Activated CD8-positive, alpha-beta memory T cell treated with anti-CD3 and anti-CD28 coated beads for 24 hours (primary cell): ENCODE data around the gene OR10G7.
A peak's percentile ranks its signal among the peaks of the same experiment; 100 is the strongest.

Source experiments
- DNase-seq: peaks from one replicate; pipeline ENCODE4 v3.0.0-alpha.2; 2020

Gene OR10G7, protein sequence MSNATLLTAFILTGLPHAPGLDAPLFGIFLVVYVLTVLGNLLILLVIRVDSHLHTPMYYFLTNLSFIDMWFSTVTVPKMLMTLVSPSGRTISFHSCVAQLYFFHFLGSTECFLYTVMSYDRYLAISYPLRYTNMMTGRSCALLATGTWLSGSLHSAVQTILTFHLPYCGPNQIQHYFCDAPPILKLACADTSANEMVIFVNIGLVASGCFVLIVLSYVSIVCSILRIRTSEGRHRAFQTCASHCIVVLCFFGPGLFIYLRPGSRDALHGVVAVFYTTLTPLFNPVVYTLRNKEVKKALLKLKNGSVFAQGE

GRCh38 chr11:124041254-124041653 lies at the start of gene OR10G7:
OR10G7 (minus strand) TSS chr11:124041325; CDS start chr11:124039001, 2,324 bp downstream.
- no peak for DNase-seq

DNA sequence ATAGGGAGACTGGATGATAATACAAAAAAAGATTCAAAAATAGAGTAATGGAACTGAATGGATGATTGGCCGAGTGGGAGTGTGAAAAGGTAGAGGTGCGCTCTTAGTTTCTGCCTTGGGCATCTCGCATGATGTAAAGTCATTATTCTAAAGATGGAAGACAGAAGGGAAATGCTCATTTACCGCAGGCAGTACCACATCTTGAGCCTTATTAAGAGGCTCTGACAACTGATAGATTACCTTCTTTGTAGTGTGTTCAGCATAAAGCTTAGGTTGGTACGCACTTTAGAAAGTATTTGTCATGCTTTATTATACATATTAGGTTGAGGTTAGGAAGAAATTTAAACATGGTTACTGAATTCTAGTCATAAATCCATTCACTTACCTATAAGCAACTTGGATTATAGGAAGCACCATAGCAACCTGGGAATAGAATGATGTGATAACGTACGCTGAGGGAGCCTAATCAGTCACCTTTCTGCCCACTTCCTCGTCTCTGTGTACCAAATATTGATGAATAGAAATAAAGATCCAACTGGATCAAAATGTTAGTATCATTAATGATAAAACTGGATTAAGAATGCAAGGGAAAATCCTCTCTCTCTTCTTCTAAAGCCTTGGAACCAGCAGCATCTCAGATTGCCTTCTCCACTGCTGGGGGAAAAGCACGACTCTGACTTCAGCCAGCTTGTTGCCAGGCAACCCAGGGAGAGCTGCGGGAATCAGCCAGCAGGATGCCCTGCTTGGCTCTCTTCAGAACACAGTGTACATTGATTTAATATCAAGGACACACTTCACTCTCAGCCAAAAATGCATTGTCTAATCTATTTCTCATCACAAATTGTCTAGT lies 45.1 kb upstream of the OR10G7 start:
- no peak for DNase-seq

- no peak for DNase-seq
These were observed 44.5 kb upstream of the OR10G7 start for GRCh38 chr11:124085583-124085982.

- DNase-seq = no peak
These were observed 41.2 kb upstream of the OR10G7 start for GRCh38 chr11:124082371-124082770.

GRCh38 chr11:124081483-124081882 lies 40.4 kb upstream of the OR10G7 start:
- DNase-seq = no peak

- no peak for DNase-seq
These were observed 39.3 kb upstream of the OR10G7 start for GRCh38 chr11:124080327-124081001.

- no peak for DNase-seq
These were observed 38.7 kb upstream of the OR10G7 start for GRCh38 chr11:124079631-124080326.

DNA sequence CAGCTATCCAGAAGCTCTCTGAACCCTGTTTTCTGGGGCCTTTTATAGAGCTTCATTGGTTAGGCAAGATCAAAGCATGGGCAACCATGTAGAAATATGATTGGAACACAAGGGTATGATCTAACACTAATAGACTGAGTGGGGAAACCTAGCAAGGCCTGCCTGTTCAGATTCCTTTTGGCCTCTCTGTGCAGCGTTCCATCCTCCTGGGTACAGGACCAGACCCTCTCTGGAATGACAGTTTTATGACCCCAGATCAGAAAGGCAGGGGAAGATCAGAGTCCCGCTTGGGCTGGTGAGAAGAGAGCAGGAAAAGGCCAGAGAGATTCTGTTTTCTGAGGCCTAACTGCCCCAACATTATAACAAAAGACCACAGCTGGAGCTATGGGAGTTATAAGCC lies 37.5 kb upstream of the OR10G7 start:
- DNase-seq = no peak

- no peak for DNase-seq
These were observed 36.1 kb upstream of the OR10G7 start for GRCh38 chr11:124077266-124077665.

- DNase-seq = no peak
These were observed 34.9 kb upstream of the OR10G7 start for GRCh38 chr11:124075841-124076651.

DNA sequence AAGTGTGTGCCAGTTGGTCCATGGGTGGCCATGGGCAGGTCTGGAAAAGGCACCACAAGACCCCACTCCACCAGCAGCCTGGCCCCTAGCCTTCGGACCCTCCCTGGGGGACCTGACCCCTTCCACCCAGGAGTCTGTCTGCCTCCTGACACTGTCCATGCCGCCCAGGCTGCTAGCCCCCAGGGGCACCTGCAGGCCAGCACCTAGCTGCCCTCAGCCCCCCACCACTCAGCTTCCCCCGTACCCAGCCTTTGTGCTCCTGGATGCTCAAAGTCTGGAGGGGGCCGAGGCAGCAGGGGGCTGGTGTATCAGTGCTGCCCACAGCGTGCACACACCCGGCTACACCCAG lies 34.3 kb upstream of the OR10G7 start:
- no peak for DNase-seq

DNA sequence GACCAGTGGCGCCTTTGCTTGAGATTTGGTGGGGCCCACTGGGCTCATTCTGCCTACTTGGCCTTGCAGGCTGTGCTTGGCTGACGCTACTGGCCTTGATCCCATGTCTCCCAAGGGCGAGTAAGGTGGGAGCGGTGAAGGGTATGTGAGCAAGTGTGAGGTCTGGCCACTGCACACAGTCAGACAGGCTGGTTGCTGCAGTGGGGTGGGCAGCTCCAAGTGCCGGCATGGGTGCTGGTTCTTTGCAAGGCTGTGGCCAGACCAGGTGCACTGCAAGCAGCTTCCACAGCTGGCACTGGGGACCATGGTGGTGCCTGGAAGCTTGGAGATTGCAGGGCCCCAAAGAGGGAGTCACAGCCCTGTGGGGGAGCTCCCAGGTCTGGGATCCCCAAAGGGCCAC lies 33.4 kb upstream of the OR10G7 start:
- DNase-seq = no peak

DNA sequence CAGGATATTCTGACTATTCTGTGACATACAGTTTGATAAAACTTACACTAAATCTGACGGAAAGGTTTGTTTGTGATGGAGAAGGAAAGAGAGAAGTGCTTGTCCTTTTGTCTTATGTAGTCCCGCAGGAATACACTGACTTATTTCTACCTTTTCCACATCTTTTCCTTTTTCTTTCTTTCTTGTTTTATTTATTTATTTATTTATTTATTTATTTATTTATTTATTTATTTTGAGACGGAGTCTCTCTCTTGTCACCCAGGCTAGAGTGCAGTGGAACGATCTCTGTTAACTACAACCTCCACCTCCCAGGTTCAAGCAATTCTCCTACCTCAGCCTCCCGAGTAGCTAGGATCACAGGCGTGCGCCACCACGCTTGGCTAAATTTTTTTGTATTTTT lies 31.0 kb upstream of the OR10G7 start:
- no peak for DNase-seq

DNA sequence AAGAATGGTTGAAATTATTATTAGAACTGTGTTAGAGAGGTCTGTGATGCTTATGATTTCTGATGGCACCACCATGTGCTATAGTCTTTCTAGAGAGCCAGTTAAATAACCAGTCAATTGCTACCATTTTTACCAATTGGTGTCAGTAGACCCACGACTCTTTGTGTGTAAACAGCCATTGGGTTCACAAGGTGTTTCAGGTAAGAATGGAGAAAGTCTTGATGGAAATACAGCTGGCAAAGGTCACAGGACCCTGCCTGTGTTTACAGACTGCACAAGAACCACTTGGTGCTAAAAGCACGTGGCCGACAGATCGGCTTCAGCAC lies 30.5 kb upstream of the OR10G7 start:
- DNase-seq = no peak

DNA sequence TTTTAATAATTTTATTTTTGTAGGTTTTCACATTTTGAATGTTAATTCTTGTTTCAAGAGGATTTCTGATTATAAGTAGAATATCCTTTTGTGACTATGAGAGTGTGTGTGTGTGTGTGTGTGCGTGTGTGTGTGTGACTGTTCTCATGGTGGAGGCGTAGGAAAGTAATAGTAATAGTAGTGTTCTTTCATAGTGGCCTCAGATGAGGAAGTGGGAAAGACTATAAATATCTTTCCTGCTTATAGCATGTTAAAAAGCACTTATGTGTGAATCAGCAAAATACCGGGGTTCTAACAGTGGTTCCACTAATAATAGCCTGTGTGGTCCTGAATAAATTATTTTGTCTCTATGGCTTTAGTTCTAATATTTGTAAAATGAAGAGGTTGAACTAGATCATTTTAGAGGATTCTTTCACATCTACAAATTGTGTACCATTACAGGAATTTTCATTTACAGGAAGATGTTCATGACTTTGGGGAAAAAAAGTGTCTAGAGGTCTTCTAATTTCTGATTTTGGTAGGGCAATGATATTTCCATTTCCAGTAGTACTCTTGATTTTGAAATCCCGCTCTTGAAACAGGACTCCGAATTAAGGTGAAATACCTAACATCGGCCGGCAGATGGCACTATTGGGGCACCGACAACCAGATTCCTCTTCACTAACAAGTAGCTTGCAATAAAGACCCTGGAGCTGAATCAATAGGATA lies 29.9 kb upstream of the OR10G7 start:
- peak; percentile 84 for DNase-seq

DNA sequence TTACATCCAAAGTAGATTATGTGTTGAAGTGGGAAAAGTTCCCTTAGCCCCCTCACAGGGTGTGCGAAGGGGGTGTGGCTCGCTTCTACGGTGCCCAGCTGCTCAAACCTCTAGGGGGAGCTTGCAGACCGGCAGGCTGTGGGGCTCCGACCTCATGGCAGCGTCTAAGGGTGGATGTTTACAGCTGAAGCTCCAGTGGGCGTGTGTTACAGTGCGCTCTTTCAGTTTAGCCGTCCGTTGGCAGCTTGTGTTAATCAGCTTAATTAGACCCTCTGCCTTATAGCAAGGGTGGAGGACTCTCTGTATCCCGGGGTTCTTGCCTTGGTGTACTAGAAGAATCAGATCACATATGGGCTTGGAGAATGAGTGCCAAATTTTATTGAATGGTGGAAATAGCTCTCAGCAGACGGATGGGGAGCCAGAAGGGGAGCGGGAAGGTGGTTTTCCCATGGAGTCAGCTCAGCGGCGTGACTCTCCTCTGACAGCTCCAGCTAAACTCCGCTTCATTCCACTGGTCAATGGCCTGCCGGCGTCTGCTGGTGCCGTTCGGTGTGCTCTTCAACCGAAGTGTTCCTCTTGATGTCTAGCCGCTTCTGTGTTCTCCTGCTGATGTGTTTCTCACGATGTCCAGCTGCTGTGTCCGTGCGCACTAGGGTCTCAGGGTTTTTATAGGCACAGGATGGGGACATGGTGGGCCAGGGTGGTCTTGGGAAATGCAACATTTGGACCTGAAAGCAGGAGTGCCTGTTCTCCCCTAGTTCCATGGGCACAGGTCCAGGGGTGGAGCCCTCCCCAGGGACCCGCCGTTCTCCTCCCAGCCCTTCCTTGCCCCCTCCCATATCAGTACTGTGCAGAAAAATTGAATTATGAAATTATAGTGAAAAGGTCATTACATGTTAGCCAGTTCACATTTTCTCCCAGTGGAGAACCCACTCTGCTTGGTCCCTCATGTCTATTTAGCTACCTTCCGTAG lies 28.6 kb upstream of the OR10G7 start:
- no peak for DNase-seq

DNA sequence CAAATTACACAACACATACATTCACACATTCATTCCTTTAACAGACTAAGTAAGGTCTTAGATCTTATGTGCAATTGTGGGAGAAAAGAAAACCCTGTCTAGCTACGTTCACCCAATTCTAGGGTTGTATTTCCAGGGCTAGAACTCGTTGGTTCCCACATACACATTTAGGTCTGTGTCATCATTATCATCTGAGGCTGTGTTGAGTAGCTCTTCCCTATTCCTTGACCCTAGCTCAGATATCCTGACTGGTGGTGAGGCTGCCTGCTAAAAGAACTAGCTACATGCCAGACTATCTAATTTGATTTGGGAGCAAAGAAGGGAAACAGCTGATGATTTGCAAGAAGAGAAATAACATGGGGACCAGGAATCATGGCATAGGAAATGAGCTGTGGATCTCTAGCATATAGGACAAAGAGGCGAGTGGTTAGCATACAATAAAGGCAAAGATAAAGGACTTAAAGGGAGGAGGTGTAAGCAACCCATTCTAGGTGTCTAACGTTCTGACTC lies 27.5 kb upstream of the OR10G7 start:
- DNase-seq = no peak

DNA sequence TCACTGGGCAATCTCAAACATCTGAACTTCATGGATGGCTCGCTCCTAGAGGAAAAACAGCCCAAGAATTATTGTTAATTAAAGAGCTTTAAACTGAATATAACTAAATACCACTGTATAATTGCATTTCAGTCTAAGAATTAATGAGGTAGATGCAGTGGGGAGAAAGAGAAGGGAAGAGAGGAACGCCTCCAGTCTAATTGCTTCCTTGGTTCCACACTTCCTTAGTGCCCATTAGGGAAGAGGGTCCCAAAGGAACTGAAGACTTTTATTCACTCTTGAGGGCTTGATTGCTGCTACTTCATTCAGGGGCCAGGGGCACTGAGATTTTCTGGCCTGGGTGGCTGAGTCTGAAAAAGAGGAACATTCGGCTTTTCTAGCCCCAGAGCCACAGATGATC lies 11.8 kb upstream of the OR10G7 start:
- DNase-seq = no peak

DNA sequence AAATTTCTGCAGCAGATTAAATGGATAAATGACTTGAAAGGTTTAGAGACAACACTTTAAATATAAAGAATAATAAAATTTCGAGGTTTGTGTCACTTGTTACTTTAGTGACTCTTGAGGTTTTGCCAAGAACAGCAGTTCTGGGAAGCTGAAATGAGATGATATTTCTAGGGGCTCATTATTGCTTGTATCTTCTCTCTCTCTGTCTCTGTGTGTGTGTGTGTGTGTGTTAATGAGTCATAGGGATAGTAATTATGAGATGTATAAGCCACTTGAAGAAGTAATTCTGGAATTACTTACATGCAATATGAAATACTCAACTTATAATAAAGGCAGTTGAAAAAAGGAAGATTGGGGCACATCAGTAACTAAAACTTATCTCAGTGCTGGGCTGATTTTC lies 9.6 kb upstream of the OR10G7 start:
- no peak for DNase-seq

DNA sequence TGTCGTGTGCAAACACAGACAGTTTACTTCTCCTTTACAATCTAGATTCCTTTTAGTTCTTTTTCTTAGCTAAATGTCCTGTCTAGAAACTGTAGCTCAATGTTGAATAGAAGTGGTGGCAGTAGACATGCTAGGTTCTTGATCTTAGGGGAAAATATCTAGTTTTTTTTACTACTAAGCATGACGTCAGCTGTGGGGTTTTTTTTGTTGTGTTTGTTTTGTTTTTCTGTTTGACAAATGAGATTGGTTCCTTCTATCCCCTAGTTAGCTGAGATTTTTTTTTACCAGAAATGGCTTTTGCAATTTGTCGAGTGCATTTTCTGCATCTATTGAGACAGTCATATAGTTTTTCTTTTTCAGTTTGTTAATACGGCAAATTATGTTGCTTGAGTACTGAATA lies 2.3 kb upstream of the OR10G7 start:
- no peak for DNase-seq
